Esophagus muscularis mucosa (tissue), 3 donors: ENCODE data around the gene RFX7.

Source experiments
- POLR2A ChIP-seq: fragments of 450-650 bp; IDR thresholded peaks from one replicate; pipeline ENCODE4 v1.6.1; 2017; ENCODE audit warnings: antibody characterized with exemption, moderate library complexity, mild to moderate bottlenecking, low read depth
- POLR2AphosphoS5 ChIP-seq, 2 donors: sonication (generic); formaldehyde crosslinking; IDR thresholded peaks; one replicate each; pipeline ENCODE4 v1.6.1; 2017; ENCODE audit warnings: antibody characterized with exemption in 2 of 2
- TF ChIP-seq, protein P1 (sequence below), 3 experiments: fragments of 200-600 bp in 2 of 3; fragments of 450-650 bp in 1 of 3; sonication (generic) in 2 of 3; IDR thresholded peaks; one replicate each; pipeline ENCODE4 v1.5.1; 2017 to 2019; ENCODE audit warnings: antibody characterized with exemption in 3 of 3, mild to moderate bottlenecking in 2 of 3, moderate library complexity in 1 of 3

DNA sequence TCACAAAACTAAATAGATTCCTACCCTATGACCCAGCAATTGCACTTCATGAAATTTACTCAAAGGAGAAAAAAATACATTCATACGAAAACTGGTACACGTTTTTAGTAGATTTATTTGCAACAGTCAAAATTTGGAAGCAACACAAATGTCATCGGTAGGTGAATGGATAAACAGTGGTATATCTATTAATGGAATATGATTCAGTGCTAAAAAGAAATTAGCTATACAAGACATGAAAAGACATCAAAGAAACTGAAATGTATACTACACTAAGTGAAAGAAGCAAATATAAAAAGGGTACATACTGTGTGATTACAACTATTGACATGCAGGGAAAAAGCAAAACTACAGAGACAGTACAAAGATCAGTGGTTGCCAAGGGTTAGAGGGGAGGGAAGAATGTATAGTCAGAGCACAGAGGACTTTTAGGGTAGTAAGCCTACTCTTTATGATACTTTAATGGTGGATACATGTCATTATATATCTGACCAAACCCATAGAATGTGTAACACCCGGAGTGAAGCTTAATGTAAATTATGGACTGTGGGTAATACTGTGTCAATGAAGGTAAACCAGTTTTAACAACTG is 31.6 kb downstream of the RFX7 start:
- TF ChIP-seq, protein P1, sequence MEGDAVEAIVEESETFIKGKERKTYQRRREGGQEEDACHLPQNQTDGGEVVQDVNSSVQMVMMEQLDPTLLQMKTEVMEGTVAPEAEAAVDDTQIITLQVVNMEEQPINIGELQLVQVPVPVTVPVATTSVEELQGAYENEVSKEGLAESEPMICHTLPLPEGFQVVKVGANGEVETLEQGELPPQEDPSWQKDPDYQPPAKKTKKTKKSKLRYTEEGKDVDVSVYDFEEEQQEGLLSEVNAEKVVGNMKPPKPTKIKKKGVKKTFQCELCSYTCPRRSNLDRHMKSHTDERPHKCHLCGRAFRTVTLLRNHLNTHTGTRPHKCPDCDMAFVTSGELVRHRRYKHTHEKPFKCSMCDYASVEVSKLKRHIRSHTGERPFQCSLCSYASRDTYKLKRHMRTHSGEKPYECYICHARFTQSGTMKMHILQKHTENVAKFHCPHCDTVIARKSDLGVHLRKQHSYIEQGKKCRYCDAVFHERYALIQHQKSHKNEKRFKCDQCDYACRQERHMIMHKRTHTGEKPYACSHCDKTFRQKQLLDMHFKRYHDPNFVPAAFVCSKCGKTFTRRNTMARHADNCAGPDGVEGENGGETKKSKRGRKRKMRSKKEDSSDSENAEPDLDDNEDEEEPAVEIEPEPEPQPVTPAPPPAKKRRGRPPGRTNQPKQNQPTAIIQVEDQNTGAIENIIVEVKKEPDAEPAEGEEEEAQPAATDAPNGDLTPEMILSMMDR (IDR thresholded peaks at IDR 0.05), result no peak
- TF ChIP-seq POLR2A (no peak), POLR2AphosphoS5 (IDR thresholded peaks at IDR 0.05) (no peak)
